GM12878 (cell line): ENCODE results near the gene GLB1L3.

ENCODE experiments used
- DPF2 ChIP-seq: fragments of 450-650 bp; IDR thresholded peaks from 2 replicates; pipeline ENCODE4 v1.6.1; 2017; ENCODE audit warnings: mild to moderate bottlenecking
- EP300 ChIP-seq, 2 experiments: fragments of 150-350 bp in 1 of 2; IDR thresholded peaks; 2 replicates each; pipeline ENCODE4 v1.6.1; 2011 to 2012; ENCODE audit warnings: low read depth in 2 of 2, low read length in 2 of 2, borderline replicate concordance in 1 of 2, improper control_type of control experiment in 1 of 2, inconsistent platforms in 1 of 2; ENCODE audit not compliant: control insufficient read depth in 1 of 2
- GATAD2B ChIP-seq: fragments of 450-650 bp; conservative IDR thresholded peaks from 2 replicates; pipeline ENCODE4 v1.6.1; 2017; ENCODE audit warnings: low read depth, mild to moderate bottlenecking, moderate library complexity
- MYC ChIP-seq: IDR thresholded peaks from 2 replicates; pipeline ENCODE4 v1.6.1; 2011; ENCODE audit warnings: mild to moderate bottlenecking, low read length, moderate library complexity, inconsistent platforms; ENCODE audit not compliant: insufficient read depth, insufficient replicate concordance, insufficient read length, severe bottlenecking
- NRF1 ChIP-seq: conservative IDR thresholded peaks from 2 replicates; pipeline ENCODE4 v1.6.1; 2011; ENCODE audit warnings: mild to moderate bottlenecking, low read depth, low read length, improper control_type of control experiment
- POLR2AphosphoS5 ChIP-seq: IDR thresholded peaks from 2 replicates; pipeline ENCODE4 v1.6.1; 2011; ENCODE audit warnings: mild to moderate bottlenecking, low read length, inconsistent platforms
- YY1 ChIP-seq: IDR thresholded peaks from 2 replicates; pipeline ENCODE4 v1.6.1; 2011; ENCODE audit warnings: low read depth, mild to moderate bottlenecking, low read length
- ZBED1 ChIP-seq: IDR thresholded peaks from 2 replicates; pipeline ENCODE4 v1.6.1; 2016; ENCODE audit warnings: borderline replicate concordance
- TF ChIP-seq, protein P1 (sequence below), 3 experiments: IDR thresholded peaks in 2 of 3; conservative IDR thresholded peaks in 1 of 3; 2 replicates each; pipeline ENCODE4 v1.5.1; 2011; ENCODE audit warnings: low read depth in 3 of 3, low read length in 3 of 3, mild to moderate bottlenecking in 3 of 3, control low read depth in 2 of 3, moderate library complexity in 2 of 3, inconsistent platforms in 1 of 3, mixed read lengths in 1 of 3; ENCODE audit not compliant: control insufficient read depth in 2 of 3, insufficient read depth in 1 of 3; ENCODE audit errors: extremely low read depth in 1 of 3
- TF ChIP-seq, protein P2 (sequence below): IDR thresholded peaks from 2 replicates; pipeline ENCODE4 v1.6.1; 2011; ENCODE audit warnings: low read depth, low read length, improper control_type of control experiment, borderline replicate concordance

DNA sequence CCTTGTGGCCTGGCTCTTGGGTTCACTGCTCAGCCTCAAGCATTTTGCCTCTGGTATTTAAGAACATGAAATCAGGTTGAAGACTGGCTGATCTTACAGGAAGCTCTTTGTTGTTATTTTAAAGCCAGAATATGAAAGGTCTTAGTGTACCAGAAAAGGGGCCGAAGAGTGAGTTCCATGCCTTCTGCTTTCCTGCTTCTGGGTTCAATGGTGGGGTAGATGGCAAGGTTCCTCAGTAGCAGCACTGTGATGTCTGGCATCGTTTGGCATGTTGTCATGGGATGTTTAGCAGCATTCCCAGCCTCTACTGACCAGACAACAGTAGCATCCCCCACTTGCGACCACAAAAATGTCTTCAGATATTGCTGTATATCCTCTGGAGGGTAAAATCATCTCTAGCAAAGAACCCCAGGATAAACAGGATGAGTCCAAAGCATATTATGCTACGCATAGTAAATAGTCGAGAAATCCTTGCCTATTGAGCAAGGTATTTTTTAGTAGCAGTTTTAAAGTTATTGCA lies 49.3 kb upstream of the GLB1L3 start:
- TF ChIP-seq EP300 (IDR thresholded peaks at IDR 0.05; ENCODE audit: borderline replicate concordance in 1 of 2, control insufficient read depth in 1 of 2, low read depth in 2 of 2, low read length in 2 of 2) = no peak
- TF ChIP-seq, protein P1, sequence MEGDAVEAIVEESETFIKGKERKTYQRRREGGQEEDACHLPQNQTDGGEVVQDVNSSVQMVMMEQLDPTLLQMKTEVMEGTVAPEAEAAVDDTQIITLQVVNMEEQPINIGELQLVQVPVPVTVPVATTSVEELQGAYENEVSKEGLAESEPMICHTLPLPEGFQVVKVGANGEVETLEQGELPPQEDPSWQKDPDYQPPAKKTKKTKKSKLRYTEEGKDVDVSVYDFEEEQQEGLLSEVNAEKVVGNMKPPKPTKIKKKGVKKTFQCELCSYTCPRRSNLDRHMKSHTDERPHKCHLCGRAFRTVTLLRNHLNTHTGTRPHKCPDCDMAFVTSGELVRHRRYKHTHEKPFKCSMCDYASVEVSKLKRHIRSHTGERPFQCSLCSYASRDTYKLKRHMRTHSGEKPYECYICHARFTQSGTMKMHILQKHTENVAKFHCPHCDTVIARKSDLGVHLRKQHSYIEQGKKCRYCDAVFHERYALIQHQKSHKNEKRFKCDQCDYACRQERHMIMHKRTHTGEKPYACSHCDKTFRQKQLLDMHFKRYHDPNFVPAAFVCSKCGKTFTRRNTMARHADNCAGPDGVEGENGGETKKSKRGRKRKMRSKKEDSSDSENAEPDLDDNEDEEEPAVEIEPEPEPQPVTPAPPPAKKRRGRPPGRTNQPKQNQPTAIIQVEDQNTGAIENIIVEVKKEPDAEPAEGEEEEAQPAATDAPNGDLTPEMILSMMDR (IDR thresholded peaks at IDR 0.05 in 2 of 3, conservative IDR thresholded peaks at IDR 0.05 in 1 of 3; ENCODE audit: control insufficient read depth in 2 of 3, extremely low read depth in 1 of 3, insufficient read depth in 1 of 3, low read depth in 3 of 3, low read length in 3 of 3) = no peak
- TF ChIP-seq, protein P2, sequence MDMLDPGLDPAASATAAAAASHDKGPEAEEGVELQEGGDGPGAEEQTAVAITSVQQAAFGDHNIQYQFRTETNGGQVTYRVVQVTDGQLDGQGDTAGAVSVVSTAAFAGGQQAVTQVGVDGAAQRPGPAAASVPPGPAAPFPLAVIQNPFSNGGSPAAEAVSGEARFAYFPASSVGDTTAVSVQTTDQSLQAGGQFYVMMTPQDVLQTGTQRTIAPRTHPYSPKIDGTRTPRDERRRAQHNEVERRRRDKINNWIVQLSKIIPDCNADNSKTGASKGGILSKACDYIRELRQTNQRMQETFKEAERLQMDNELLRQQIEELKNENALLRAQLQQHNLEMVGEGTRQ = no peak
- no peak for TF ChIP-seq GATAD2B
- TF ChIP-seq DPF2 = no peak
- no peak for TF ChIP-seq YY1
- TF ChIP-seq MYC = no peak
- no peak for TF ChIP-seq NRF1
- TF ChIP-seq POLR2AphosphoS5 = no peak
- TF ChIP-seq ZBED1 = no peak
